ENCODE results near the gene ZDHHC13.

Gene ZDHHC13

DNA sequence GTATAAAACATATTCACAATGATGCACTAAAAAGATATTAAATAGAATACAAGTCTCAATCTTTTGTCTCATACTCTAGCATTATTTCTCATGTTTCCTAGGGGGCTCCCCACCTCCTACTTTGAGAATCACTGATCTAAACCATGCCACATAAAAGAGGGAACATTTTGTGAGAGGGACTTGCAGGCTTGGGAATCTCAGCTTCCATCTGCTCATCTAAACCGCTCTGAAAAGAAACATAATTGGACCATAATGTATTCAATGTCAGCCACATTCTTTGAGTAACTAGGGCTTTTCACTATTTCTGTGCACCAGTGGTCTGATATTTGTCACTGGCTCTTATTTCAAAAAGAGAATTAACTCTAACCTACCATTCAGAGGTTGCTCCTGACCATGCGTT, 91.2 kb downstream of the ZDHHC13 start:
- no peak for DNase-seq (ENCODE audit: low spot score)

DNA sequence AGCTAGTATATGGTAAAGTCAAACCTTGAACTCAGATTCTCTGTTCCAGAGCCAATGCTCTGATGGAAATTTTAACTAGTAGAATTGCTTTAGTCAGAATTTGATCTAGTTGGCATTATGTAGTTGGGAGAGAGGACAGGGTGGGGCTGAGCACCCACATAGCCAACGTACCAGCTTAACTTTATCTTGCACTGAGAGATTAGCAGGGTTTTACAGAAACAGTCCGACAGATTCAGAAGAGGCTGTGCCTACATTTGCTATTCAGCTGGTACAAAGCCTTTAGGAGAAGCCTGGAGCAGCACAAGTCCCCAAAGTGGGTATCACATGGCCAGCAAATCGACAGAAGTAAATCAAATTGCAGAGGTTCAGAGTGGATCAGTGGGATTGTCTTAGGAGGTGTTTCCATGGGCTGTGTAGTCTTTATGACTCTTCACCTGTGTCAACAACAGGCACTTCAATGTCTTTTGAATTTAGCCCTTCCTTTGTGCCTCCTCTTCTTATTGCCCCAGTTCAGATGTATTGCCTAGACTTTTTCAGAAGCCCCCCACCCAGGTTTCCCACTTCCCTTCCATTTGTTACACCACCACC, 92.1 kb downstream of the ZDHHC13 start:
- DNase-seq (ENCODE audit: low spot score), result no peak

DNA sequence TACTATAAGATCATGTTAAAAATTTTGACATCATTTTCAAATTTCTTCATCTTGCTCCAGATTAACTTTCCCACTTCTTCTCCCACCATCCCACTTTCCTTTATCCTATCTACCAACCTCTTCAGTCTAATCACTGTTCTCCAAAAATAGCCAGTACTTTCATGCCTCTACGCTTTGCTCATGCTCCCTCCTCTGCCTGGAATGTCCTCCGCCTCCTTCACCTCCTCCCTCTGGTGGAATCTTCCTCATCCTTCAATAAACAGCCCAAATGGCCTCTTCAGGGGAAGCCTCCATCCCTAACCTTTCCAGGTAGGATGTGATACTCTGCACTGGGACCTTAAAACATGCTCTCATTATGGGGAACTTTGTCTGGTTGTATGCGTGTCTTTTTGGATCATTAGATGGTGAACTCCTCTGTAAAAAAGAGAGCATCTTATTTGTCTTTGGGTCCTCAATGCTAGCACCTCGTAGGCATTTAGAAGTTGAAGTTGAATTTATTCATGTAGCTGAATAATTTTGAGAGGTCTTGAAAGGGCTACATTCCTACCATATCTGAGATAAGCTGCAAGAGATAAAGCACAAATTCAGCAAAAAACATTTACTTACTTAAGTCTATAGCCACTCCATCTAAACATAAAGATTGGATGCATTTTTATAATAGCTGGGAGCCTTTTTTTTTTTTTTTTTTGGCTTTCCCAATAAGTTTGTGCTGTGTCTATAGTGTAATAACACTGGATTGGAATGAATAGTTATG, 92.8 kb downstream of the ZDHHC13 start:
- no peak for DNase-seq (ENCODE audit: low spot score)

DNA sequence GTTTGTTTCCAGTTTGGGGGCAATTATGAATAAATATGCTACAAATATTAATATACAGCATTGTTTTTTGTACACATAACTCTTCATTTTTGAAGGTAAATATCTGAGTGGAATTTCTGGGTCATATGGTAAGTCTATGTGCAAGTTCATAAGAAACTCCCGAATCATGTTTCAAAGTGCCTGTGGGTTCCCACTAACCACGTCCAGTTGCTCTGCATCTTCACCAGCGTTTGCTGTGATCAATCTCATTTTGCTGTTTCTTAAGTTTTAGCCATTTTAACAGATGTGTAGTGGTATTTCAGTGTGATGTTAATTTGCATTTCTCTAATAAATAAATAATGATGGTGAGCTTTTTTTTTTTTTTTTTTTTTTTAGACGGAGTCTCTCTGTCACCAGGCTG, 99.1 kb downstream of the ZDHHC13 start:
- no peak for DNase-seq (ENCODE audit: low spot score)

DNA sequence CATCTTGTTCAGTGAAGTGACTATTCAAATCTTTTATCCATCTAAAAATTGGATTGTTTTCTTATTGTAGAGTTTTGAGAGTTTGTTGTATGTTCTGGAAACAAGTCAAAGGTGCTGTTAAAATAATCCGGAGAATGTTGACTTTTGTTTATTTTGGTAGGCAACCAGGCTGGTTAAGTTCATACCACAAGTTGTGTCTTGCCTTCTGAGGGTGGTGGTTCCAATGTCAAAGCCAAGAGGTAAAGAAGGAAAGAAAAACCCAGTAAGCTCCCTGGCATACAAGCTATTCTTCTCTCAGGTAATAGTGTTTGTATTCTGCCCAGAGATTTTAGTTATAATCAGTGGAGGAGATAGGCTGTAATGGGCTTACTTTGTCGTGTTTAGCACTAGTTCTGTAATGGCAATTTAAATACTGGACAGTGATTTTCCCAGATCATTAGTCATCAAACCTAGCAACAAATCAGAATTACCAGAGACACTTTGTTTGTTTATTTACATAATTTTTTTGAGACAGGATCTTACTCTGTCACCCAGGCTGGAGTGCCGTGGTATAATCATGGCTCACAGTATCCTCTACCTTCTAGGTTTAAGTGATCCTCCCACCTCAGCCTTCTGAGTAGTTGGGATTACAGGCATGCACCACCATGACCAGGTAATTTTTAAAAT, 99.9 kb downstream of the ZDHHC13 start:
- DNase-seq (ENCODE audit: low spot score), result no peak

DNA sequence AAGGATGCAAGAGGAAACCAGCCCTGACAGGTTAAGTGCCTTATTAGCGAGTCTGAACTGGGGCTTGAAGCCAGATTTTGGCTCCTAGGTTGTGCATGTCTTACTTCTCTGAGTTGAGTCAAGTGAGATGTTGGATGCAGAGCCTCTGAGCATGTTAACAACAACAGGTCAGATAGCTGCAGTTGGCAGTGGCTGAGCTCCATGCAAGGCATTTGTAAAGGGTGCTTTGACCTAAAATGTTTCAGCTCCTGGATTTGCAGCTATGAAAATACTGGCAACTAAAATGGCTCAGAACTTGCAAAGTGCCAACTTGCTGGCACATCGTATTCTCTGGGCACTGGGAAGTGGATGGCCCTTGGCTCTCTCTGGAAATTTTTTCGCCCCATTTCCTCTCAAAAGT, 101.2 kb downstream of the ZDHHC13 start:
- no peak for DNase-seq (ENCODE audit: low spot score)

DNA sequence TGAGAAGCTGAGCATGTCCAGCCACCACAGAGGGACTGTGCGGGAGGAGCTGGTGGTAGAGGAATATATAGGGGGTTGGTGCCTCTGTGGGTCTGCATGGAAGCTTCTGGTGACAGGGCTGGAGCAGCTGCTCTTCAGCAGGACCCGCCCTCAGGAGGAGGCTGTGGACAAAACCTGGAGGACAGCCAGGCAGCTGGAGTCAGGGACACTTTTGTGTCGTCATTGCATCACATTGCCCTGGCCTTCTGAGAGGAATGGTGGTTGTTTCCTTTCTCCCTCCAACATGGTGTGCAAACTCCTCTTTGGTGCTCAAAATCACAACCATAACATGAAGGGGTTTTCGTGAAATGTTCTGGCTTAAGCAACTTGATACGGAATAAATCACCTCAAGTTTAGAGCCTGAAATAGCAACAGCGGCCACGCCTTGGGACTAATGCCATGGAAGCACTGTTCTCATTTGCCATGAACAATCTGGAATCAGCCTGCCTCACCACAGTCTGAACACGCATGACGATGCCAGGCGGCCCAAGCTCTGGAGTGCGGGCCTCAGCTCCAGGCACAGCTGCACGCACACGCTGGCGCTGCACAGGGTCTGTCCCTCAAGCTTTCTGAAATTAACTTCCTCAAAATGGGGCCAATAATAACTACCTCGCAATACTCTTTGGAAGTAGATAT, 102.0 kb downstream of the ZDHHC13 start:
- DNase-seq (ENCODE audit: low spot score), result no peak

DNA sequence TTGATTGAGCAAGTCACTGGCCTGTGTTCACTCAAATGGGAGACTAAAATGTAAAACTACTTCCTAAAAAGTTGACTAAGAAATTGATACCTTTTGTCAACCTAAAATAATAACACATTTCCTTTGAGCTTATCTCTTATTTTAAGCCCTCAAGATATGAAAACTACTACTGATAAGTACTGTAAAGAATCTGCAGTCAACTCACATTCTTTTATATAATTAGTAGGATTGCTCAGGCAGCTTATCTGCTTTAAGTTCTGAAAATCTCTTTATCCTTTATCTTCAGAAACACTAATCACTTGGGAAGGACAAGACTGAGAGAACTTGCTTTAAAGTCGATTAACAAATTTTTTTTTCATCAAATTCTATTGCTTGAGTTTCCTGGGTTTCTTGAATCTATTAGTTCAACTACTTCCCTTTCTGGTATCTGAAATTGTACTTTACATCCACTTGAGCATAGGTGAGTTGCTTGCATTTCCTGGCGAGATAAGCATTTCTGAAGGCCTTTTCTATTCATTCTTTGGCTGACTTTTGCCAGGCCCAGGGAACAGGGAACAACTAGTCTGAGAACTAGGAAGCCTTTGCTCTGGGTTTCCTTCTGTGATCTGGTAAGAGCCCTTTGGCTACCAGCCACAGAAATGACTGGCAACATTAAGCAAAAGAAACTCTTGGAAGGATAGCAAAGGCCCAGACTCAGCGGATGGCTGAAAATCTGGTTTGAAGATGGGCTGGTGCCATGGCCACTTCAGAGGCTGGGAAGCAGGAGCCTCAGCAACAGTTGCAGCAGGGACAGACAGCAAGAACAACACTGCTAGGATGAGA, 104.1 kb downstream of the ZDHHC13 start:
- DNase-seq (ENCODE audit: low spot score), result no peak

DNA sequence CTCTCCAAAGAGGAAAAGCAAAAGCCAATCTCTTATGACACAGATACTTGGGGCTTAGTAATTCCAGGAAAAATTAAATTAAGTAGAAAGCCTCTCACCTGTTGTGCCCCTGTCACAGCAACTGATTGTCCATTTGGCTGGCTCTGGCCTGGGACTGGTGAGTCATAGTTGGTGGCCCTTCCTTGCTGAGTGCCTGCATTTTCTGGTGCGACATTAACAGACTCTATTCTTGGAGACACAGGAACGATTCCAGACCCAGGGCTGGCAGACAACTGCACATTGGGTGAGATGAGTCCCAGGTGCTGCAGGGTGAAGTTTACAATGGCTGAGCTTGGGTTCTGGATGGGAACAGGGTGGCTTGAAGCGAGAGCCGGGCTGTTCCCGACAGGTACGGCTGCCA, 108.2 kb downstream of the ZDHHC13 start:
- DNase-seq (ENCODE audit: low spot score), result no peak

DNA sequence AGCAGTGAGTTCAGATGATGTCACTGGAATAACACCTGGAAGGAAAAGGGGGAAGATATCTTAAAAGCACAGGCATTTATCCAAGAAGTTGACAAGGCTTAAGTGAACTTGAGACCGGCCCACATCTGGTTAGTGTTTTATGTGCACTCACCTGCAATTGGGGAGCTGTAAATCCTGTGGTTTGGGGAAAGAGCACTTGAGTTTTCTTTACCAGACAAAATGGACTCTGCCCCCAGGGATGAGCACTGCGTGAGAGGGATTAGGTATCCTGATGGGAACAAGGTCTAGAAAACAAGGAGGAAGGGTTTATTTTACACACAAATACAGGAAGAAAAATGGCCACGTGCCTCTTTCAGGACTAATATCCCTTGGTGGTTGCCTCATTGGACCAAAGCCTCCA, 108.6 kb downstream of the ZDHHC13 start:
- DNase-seq (ENCODE audit: low spot score), result no peak

Data from COLO829 (cell line).